HG03103 (cell line): ENCODE measurements around the gene ARHGAP15.
"Not testable (repeated sequence)": the region's sequence is repeated elsewhere in the genome, so short reads cannot be mapped to it uniquely, and the experiment has no call there.

ENCODE experiments used
- ATAC-seq: cut with Tn5 transposase; IDR thresholded peaks from one replicate; pipeline ENCODE4 v1.9.1; 2021; ENCODE audit warnings: low read depth; ENCODE audit not compliant: unreplicated experiment

ARHGAP15 gene

DNA sequence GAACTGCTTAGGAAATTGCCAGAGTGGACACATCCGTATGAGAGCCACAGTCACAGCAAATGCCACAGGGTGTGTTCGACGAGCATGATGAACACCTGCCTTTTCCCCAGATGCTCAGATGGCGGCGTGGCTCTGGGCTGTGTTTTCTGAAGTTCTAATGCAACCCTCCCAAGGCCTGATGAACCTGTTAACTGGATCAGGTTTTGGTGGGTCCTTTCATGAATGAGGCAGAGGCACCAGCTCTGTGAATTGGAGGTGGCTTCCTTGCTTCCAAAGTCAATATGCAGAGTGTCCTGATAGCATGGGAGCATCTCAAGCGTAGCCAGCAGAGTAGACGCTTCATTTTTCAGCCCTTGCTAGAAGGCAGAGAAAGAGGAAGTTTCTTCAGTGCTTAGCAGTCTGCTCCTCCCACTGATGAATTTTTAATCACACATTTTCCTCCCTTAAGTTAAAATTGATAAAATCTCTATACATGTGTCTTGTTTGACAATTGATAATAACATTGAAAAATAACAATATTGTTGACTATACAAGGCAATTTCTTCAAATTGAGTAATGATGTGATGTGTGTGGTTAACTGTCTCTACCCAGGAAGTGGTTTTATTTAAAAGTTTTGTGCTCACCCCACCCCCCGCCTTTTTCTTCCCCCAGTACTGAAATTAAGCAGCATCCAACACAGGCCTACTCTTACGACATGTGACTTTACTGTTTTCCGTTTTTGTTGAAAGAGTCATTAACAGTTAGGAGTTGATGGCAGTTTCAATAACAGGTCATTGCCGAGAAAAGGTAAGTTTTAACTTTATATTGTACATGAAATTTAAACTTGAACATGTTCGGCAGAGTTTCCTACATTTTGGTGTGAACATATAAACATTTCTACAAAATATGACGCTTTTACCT lies at the start of gene ARHGAP15:
ARHGAP15 (plus strand) TSS at position 739 of the 900 bp plus-strand sequence.
- peak; percentile 85 for ATAC-seq

DNA sequence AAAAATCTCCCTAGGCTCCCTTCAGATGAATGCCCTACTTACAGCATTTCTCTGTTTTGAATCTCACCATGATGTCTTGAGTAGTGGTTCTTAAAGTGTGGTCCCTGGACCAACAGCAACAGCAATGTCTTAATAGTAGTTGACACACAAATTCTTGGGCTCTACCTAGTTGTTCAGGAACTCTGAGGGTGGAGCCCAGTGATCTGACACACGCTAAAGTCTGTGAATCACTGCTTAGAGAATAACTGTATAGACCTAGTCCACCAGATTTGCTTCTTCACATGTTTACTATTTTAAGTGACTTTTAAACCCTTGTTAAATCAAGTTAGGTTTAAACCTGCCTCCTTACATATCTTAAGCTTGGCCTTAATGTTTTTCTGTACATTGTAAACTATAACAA lies 47.6 kb upstream of the ARHGAP15 start:
- no peak for ATAC-seq

DNA sequence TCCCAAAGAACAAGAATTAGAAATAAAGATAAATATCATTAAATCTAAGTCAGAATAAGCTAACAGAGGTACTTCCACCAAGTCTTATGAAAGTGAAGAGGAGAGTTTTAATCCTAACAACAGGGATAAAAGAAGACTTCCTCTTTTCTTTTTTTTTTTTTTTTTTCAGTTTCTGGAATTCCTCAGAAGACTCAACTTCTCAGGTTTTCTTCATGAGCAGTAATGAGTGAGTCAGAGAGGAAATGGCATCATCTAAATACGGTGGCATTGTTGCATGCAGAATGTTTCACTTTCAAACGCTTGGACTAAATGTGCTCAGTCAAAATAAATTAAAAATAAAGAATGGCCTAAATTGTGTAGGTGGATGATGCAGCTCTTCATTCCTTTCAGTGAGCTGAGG lies 45.6 kb upstream of the ARHGAP15 start:
- ATAC-seq, result no peak

DNA sequence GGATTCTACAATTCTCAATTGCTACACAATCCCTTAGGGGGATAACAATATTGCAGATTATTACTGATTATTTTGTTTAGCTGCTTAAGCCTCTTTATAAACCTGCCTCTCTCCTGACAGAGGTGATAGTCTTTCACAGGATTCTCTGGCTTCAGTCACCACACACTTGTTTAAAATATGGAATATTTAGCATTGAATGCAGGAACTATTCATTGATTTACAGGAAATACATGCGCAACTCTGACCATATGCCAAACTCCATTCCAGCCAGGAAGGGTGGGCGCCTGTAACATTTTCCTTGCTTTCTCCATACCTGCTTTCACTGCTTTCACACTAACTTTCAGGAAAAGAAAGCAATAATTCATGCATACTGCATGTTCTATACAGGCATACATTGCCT lies 44.8 kb upstream of the ARHGAP15 start:
- ATAC-seq, result no peak

- ATAC-seq, result peak; percentile 47
Measured at GRCh38 chr2:143085125-143085784, 44.0 kb upstream of the ARHGAP15 start.

DNA sequence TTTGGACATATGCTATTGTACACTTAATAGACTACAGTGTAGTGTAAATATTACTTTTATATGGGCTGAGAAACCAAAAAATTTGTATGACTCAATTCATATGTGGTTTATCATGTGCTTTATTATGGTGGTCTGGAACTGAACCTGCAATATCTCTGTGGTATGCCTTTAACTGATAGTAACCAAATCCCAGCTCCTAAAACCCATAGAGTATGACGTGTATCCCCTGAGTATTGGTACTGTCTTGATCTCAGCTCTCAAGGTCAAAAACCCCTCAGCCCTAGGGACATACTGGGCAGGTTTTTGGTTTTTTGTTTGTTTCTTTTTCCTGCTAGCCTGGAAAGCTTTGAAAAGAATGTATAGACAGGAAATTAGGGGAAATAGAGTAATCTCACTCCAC lies 42.2 kb upstream of the ARHGAP15 start:
- ATAC-seq, result no peak

GRCh38 chr2:143088388-143088787 lies 40.8 kb upstream of the ARHGAP15 start:
- ATAC-seq, result no peak

GRCh38 chr2:143089520-143089919 lies 39.7 kb upstream of the ARHGAP15 start:
- ATAC-seq, result not testable (repeated sequence)

- peak; percentile 88 for ATAC-seq
Measured at GRCh38 chr2:143110758-143111428, 18.3 kb upstream of the ARHGAP15 start.

DNA sequence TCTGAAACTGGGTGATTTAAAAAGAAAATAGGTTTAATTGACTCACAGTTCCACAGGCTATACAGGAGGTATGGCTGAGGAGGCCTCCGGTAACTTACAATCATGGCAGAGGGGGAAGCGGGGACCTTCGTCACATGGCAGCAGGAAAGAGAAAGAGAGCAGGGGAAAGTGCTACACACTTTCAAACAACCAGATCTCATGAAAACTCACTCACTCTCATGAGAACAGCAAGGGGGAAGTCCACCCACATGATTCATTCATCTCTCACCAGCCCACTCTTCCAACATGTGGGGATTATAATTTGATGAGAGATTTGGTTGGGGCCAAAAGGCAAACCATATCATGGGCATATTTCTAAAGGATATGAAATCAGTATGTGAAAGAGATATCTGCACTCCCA lies 12.0 kb upstream of the ARHGAP15 start:
- ATAC-seq, result no peak

DNA sequence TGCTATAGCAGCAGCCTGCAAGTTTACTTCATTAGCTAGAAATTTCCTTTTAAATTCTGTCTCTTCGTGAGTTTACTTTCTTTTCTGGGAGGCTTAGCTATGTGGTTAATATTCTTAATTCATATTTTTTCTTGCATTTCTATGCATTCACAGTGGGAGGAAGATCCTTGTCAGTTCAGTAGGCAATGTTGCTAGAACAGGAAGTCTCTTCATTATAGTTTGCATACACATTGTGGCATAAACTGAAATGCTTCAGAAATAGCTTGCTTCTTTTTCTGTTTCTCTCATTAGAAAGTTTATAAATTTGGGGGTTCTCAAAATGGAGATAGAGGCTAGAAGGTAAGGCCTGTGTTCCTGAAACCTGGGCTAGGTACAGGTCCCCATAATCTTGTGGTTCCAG lies 8.1 kb upstream of the ARHGAP15 start:
- ATAC-seq, result no peak

- ATAC-seq, result no peak
Measured at GRCh38 chr2:143121957-143122356, 7.3 kb upstream of the ARHGAP15 start.

- ATAC-seq, result no peak
Measured at GRCh38 chr2:143123911-143124310, 5.3 kb upstream of the ARHGAP15 start.

GRCh38 chr2:143124445-143124844 lies 4.8 kb upstream of the ARHGAP15 start:
- ATAC-seq, result no peak

DNA sequence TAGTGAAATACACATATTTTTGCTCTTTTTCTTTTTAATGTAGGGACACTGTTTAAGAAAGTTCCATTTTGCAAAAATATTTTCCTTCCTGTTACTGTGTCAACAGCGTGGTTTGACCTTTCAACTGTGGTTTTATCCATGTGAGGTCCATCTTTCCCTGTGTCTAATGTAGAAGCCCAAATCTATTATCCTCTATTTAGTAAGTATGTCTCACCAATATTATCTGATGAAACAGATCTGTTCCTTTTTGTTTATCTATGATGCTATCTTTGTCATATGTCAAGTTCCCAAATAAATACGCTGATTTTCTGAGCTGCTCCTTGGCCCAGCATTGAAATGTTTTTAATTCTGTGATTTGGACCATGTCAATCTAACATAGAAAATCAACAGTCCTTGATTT lies 3.5 kb upstream of the ARHGAP15 start:
- ATAC-seq, result no peak

DNA sequence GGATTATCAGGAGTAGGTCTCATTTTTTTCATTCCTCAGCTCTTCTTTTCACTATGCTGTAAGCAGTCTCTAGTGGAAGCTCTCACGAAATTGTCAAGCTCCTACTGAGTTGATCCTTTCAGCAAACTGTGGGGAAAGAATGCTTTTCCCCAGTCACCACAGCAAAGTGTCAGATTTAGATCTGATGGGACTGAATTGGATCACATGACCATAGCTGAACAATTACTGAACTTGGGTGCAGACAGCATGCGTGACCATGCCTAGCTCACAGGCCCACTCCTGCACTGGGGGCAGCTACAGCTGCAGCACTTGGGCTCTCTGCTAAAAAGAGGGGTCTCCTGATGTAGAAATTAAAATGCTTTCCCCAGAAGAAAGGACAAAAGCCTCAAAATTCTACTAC lies 3.1 kb downstream of the ARHGAP15 start:
- ATAC-seq, result no peak

DNA sequence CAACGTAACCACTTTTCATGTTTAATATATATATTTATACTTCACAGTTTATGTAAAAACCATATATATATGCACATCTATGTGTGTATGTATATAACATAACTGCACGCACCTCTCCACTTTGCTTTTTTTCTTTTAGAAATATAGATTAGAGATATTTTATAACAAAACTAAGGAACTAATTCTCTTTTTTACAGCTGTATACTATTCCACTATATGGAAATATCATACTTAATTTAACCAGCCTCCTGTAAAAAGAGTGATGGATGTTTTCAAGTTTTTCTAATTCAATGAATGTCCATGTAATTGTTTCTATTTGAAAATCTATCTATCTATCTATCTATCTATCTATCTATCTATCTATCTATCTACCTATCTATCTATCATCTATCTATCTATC lies 4.6 kb downstream of the ARHGAP15 start:
- ATAC-seq, result no peak

DNA sequence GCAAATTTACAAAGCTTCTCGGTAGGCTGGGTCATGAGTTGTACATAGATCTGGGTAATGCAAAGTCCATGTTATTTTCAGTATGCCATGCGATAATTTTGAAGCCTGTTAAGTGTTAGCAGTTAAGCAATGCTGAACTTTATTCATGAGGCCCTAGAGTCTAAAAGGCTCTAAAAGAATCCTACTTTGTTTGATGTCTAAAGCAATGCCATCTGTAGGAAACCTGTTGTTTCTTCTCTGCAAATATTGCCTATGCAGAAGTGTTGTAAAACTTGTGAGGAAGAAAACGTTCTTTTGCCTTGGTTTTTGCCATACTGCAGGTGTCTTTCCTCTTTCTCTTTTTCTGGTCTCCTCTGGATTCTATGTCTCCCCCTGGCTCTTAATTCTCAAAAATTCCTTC lies 9.1 kb downstream of the ARHGAP15 start:
- ATAC-seq, result no peak

GRCh38 chr2:143139835-143140393 lies 10.7 kb downstream of the ARHGAP15 start:
- no peak for ATAC-seq

DNA sequence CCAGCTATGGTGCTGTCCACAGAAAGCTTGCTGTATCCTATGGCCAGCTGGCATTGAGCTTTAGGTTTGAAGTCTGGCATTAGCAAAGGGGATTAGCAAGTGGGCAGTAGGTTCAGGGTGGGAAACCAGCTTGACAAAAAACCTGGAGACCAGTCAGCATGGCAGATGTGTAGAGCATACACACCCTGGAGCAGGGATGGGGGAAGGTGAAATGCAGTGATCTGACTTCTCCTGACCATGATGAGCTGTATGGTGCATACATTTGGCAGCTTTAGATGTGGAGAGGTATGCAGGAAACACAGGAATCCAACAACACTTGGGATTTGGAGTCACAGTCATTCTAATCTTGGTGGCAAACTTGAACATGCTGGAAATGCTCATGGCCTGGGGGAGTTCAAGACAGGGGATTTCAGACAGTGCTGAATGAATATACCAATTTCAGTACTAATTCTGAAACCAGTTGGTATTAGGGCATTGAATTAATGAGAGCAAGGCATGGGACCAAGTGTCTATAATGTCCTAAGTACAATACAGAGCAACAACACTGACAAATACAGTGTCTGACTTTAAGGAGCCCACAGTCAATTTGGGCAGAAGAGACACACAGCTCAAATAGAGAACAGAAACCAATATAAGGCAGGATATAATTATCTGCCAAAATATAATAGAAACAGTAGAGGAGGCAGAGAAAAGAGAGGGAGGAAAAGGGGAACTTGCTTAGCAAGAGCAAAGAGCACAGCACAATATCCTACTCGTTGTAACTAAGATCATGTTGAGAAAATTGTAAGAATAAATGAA lies 11.8 kb downstream of the ARHGAP15 start:
- ATAC-seq, result peak; percentile 84
